ENCODE results near the gene OSBPL6. TPM values are rescaled to one million over a fixed set of nuclear protein-coding genes. Genes with fewer than 3 reads are reported as not detected.

Gene OSBPL6
- total and polyA plus RNA-seq, 2 experiments from 2014 or later, result 0.60 to 1.8 TPM

GRCh38 chr2:178257127-178257526, 62.8 kb downstream of the OSBPL6 start:
- no peak for DNase-seq (ENCODE audit: low read depth in 1 of 2, low spot score in 1 of 2)
- Histone ChIP-seq H3K4me1 (ENCODE audit: low read depth) (no peaks in the 10 kb centered on the region), H3K27ac (no peak overlapping the region), H3K9me3 (ENCODE audit: low read depth) (no peaks in the 10 kb centered on the region), H3K36me3 (no peaks in the 10 kb centered on the region), H3K27me3 (no peaks in the 10 kb centered on the region), H3K4me3 (no peak overlapping the region)
- TF ChIP-seq CTCF (IDR thresholded peaks at IDR 0.05; ENCODE audit: low read depth, low read length), result no peak

- H3K27ac ChIP-seq, result no peak overlapping the region
- no peaks in the 10 kb centered on the region for H3K4me1 ChIP-seq (ENCODE audit: low read depth)
- no peaks in the 10 kb centered on the region for H3K9me3 ChIP-seq (ENCODE audit: low read depth)
- H3K27me3 ChIP-seq, result no peaks in the 10 kb centered on the region
- H3K36me3 ChIP-seq, result no peaks in the 10 kb centered on the region
- H3K4me3 ChIP-seq, result no peak overlapping the region
- no peak for DNase-seq (ENCODE audit: low read depth in 1 of 2, low spot score in 1 of 2)
- no peak for TF ChIP-seq CTCF (IDR thresholded peaks at IDR 0.05; ENCODE audit: low read depth, low read length)
Observed at GRCh38 chr2:178258916-178259315, 64.6 kb downstream of the OSBPL6 start.

- H3K9me3 ChIP-seq (ENCODE audit: low read depth), result no peaks in the 10 kb centered on the region
- TF ChIP-seq CTCF (IDR thresholded peaks at IDR 0.05; ENCODE audit: low read depth, low read length), result no peak
- no peaks in the 10 kb centered on the region for H3K36me3 ChIP-seq
- H3K4me3 ChIP-seq, result no peak overlapping the region
- no peaks in the 10 kb centered on the region for H3K4me1 ChIP-seq (ENCODE audit: low read depth)
- H3K27ac ChIP-seq, result no peak overlapping the region
- no peaks in the 10 kb centered on the region for H3K27me3 ChIP-seq
- DNase-seq (ENCODE audit: low read depth in 1 of 2, low spot score in 1 of 2), result no peak
Observed at GRCh38 chr2:178263159-178263860, 69.0 kb downstream of the OSBPL6 start.

GRCh38 chr2:178264211-178264610, 69.9 kb downstream of the OSBPL6 start:
- H3K27ac ChIP-seq, result no peak overlapping the region
- TF ChIP-seq CTCF (IDR thresholded peaks at IDR 0.05; ENCODE audit: low read depth, low read length), result no peak
- H3K4me3 ChIP-seq, result no peak overlapping the region
- no peaks in the 10 kb centered on the region for H3K9me3 ChIP-seq (ENCODE audit: low read depth)
- no peaks in the 10 kb centered on the region for H3K27me3 ChIP-seq
- no peaks in the 10 kb centered on the region for H3K4me1 ChIP-seq (ENCODE audit: low read depth)
- H3K36me3 ChIP-seq, result no peaks in the 10 kb centered on the region
- DNase-seq (ENCODE audit: low read depth in 1 of 2, low spot score in 1 of 2), result no peak

GRCh38 chr2:178265851-178266250, 71.5 kb downstream of the OSBPL6 start:
- no peaks in the 10 kb centered on the region for H3K4me1 ChIP-seq (ENCODE audit: low read depth)
- no peak overlapping the region for H3K4me3 ChIP-seq
- H3K9me3 ChIP-seq (ENCODE audit: low read depth), result no peaks in the 10 kb centered on the region
- no peak for TF ChIP-seq CTCF (IDR thresholded peaks at IDR 0.05; ENCODE audit: low read depth, low read length)
- no peaks in the 10 kb centered on the region for H3K27me3 ChIP-seq
- no peak overlapping the region for H3K27ac ChIP-seq
- no peak for DNase-seq (ENCODE audit: low read depth in 1 of 2, low spot score in 1 of 2)
- no peaks in the 10 kb centered on the region for H3K36me3 ChIP-seq

All from cardiac muscle cell (in vitro differentiated cells and primary cell).